22Rv1 (cell line): ENCODE data around the gene NFYC.

ENCODE experiments used
- H3K27ac ChIP-seq: fragments of 450-650 bp; 2 replicates; pipeline ENCODE4 v1.5.1; 2017
- ZFX ChIP-seq: fragments of 450-650 bp; IDR thresholded peaks from 2 replicates; pipeline ENCODE4 v1.6.1; 2017; ENCODE audit warnings: antibody characterized with exemption, borderline replicate concordance
- TF ChIP-seq, protein P1 (sequence below): fragments of 450-650 bp; IDR thresholded peaks from 2 replicates; pipeline ENCODE4 v1.5.1; 2017; ENCODE audit warnings: mild to moderate bottlenecking

NFYC gene

DNA sequence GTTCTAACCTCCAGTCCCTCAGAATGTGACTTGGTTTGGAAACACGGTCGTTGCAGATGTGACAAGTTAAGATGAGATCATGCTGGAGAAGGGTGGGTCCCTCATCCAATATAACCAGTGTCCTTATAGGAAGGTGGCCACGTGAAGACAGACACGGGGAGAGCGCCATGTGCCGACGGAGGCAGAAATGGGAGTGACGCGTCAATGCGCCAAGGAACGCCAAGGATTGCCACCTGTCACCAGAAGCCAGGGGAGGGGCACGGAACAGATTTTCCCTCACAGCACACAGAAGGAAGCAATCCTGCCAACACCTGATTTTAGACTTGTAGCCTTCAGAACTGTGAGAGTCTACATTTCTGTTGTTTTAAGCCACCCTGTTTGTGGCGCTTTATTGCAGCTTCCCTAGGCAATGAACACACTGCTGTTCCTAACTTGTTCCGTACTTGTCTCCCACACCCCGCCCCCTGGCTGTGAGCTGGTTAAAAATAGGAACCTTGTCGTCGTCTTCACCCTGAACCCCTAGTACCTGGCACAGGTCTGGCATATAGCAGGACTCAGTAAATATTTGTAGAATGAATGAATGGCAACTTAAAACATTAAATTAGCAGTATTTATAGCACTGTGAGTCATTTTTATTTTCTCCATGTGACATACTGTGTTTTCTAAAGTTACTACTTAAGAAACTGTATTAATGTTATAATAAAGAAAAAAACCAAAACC, 40.2 kb upstream of the NFYC start:
- TF ChIP-seq ZFX: no peak
- TF ChIP-seq, protein P1, sequence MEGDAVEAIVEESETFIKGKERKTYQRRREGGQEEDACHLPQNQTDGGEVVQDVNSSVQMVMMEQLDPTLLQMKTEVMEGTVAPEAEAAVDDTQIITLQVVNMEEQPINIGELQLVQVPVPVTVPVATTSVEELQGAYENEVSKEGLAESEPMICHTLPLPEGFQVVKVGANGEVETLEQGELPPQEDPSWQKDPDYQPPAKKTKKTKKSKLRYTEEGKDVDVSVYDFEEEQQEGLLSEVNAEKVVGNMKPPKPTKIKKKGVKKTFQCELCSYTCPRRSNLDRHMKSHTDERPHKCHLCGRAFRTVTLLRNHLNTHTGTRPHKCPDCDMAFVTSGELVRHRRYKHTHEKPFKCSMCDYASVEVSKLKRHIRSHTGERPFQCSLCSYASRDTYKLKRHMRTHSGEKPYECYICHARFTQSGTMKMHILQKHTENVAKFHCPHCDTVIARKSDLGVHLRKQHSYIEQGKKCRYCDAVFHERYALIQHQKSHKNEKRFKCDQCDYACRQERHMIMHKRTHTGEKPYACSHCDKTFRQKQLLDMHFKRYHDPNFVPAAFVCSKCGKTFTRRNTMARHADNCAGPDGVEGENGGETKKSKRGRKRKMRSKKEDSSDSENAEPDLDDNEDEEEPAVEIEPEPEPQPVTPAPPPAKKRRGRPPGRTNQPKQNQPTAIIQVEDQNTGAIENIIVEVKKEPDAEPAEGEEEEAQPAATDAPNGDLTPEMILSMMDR: no peak

DNA sequence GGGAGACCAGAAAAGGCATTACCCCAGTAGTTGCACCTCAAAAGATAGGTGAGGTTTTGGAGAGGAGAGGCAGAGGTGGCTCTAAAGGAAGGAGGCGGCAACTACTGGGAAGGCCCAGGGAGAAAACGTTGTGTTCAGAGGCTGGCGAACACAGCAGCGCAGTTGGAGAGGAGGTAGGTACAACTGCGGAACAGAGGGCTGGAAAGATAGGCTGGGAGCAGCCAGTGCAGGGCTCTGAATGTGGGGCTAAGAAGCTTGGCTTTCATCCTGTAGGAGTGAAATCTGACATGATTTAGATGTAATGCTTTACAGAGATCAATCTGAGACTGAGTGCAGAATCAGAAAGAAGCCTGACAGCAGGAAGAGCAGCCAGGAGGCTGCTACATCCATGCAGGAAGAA, 39.0 kb upstream of the NFYC start:
- TF ChIP-seq, protein P1: no peak
- no peak for TF ChIP-seq ZFX
- no peak overlapping the region for H3K27ac ChIP-seq

More for the DNA sequence above, 40.2 kb upstream of the NFYC start:
- H3K27ac ChIP-seq: 0 out of 2 replicates have a peak overlapping the region, but pooled peaks have one; percentile 18

DNA sequence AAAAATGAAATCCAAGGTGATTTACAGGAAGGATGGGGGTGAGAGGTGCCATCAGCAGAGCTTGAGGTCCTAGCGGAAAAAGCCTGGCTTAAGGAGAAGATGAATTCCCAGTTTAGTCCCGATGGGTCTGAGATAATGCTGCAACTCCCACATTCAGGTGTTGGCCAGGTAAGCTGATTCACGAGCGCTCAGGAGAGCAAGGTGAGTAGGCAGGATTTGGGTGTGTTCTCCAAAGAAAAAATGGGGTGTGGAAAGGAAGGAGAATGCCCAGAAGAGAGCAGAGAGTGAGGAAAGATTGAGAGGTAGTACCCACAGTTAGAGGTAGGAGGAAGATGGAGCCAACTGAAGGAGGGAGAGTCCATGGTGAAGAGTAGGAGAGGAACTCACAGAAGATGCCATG, 38.5 kb upstream of the NFYC start:
- no peak overlapping the region for H3K27ac ChIP-seq
- TF ChIP-seq, protein P1: no peak
- TF ChIP-seq ZFX: no peak

DNA sequence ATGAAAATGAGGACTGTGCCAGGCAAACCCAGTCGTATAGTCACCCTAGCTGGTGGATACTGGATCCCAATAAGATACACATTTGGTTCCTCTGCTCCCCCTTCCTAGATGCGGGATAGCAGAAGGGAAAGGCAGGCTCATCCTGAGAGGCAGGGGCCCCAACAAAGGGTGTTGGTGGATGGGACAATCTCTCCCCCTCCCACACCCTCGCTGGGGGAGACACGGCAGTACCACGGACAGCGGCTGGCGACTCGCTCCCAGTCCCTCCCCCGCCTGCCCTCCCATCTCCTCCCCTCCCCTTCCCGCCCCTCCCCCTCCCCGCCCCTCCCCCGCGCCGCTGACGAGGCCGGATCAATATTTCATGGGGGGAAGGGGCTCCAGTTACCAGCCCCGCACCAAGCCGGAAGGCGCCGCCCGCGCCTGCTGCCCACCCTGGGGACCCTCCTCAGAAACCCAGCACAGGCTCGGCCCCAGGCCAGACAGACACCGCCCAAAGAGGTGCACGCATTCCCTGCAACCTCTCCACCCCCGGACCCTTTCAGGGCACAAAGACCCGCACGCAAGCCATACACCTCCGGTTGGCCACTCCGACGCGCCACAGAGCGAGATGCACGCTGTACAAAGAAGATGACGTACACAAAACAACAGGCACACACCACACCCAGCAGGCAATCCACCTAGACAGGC, 37.5 kb upstream of the NFYC start:
- H3K27ac ChIP-seq: no peak overlapping the region
- no peak for TF ChIP-seq ZFX
- TF ChIP-seq, protein P1: no peak

DNA sequence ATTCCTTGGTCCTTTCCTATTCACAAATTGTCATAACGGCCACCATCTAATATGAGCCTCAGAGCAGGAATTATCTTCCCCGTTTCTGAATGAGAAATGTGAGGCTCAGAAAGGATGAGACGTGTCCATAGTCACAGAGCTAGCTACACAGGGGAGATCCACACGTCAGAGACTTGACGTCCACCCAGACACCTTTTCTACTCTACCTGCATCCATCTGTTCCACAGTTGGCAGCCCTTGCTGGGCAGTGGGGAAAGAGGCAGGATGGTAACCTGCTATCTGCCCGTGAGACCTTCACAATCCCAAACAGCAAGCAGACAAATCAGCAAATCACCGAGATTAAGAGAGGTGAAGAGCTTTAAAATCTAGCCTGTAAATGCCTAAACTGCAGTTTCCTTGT, 34.5 kb upstream of the NFYC start:
- H3K27ac ChIP-seq: no peak overlapping the region
- no peak for TF ChIP-seq ZFX

DNA sequence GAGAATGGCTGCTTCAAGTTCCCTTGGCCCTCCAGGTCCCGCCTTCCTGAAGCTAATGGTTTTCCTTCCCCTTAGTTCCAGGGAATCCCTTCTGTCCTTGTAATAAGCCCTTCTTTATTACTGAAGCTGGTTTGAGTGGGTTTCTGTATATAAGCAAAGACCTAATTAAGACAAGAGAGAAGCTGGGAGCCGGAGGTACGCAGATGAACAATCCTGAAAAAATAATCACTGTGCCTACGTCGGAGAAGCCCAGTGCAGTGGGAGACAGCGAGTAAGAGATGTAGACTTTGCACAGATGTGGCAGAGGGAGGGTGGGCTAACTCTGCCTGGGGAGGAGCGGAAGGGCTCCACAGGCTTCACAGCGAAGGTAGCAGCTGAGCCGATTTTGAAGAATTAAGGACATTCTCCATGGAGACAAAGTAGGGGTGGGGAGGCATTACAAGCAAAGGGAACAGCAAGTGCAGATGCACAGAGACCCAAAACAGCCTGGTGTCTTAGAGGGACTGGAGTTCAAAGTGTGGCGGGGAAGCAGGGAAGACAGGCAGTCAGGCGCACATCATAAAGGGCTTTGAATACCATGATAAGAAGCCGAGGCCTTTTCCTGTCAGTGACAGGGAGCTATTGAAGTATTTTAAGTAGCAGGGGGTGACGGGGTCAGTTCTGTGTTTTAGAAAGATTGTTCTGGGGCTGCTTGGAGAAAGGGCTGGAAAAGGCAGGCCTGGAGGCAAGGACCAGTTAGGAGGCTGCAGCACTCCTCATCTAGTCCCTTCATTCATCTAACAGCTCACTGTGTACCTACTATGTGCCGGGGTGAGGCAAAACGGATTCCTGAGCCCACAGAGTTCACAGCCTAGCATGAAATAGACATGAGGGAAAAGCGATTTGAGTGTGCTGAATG, 32.5 kb upstream of the NFYC start:
- H3K27ac ChIP-seq: no peak overlapping the region
- TF ChIP-seq, protein P1: no peak
- TF ChIP-seq ZFX: no peak

DNA sequence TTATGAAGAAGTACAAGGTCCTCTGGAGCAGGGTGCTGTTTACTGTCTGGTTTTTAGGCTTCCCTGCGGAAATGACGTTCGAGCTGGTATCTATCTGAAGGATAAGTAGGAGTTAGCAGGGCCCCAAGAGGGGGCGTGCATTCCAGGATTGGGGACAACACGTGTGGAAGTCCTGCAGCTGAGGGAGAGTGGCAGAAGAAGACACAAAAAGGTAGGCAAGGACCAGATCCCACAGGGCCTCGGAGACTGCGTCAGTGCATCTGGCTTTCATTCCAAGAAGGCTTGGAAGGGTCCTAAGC, 31.9 kb upstream of the NFYC start:
- TF ChIP-seq, protein P1: no peak
- no peak for TF ChIP-seq ZFX

More for the DNA sequence above, 31.9 kb upstream of the NFYC start:
- no peak overlapping the region for H3K27ac ChIP-seq
